Lung (tissue), 12 donors: ENCODE data around the gene KRT34. TPM values are rescaled to one million over a fixed set of nuclear protein-coding genes. Genes with fewer than 3 reads are reported as not detected.

Experiments used
- ATAC-seq: fragments of 200-7000 bp; cut with Tn5 transposase; one replicate; pipeline ENCODE4 v1.9.1; 2020; ENCODE audit warnings: moderate number of reproducible peaks; ENCODE audit not compliant: insufficient read depth, low FRiP score
- DNase-seq, 3 donors: peaks; one replicate each; pipeline ENCODE4 v3.0.0-alpha.2; 2013 to 2017
- H3K27ac ChIP-seq, 2 donors: one replicate each; pipeline ENCODE4 v1.5.1; 2013; ENCODE audit warnings: mild to moderate bottlenecking in 2 of 2, moderate library complexity in 2 of 2, control low read depth in 1 of 2, inconsistent platforms in 1 of 2, low read depth in 1 of 2, low read length in 1 of 2
- H3K27me3 ChIP-seq, 3 donors: one replicate each; pipeline ENCODE4 v1.5.1; 2013; ENCODE audit warnings: low read length in 2 of 3; ENCODE audit not compliant: control insufficient read depth in 3 of 3, insufficient read depth in 3 of 3
- H3K36me3 ChIP-seq, 4 donors: one replicate each; pipeline ENCODE4 v1.5.1; 2013; ENCODE audit warnings: low read length in 4 of 4, mild to moderate bottlenecking in 1 of 4, moderate library complexity in 1 of 4; ENCODE audit not compliant: control insufficient read depth in 4 of 4, insufficient read depth in 4 of 4
- H3K4me1 ChIP-seq, 5 donors: one replicate each; pipeline ENCODE4 v1.5.1; 2013; ENCODE audit warnings: low read length in 5 of 5, mild to moderate bottlenecking in 2 of 5, moderate library complexity in 1 of 5; ENCODE audit not compliant: control insufficient read depth in 5 of 5, insufficient read depth in 5 of 5
- H3K4me3 ChIP-seq: one replicate; pipeline ENCODE4 v1.5.1; 2013; ENCODE audit warnings: mild to moderate bottlenecking, control low read depth, moderate library complexity
- H3K9ac ChIP-seq, 2 donors: one replicate each; pipeline ENCODE4 v1.5.1; 2013; ENCODE audit warnings: low read length in 2 of 2, control low read depth in 1 of 2; ENCODE audit not compliant: insufficient read depth in 1 of 2
- H3K9me3 ChIP-seq, 4 donors: one replicate each; pipeline ENCODE4 v1.5.1; 2013; ENCODE audit warnings: low read length in 3 of 4, mild to moderate bottlenecking in 1 of 4, moderate library complexity in 1 of 4; ENCODE audit not compliant: control insufficient read depth in 4 of 4, insufficient read depth in 3 of 4
- WGBS, 2 donors: extraction: QIAGEN DNeasy Blood & Tissue Kit; methylation state at CpG; one replicate each; pipeline ENCODE4 v1.1.7; 2013; 5-methylcytosine and 5-hydroxymethylcytosine counted together
- polyA plus RNA-seq, 2 donors: library from polyadenylated mRNA; stranded (reverse); fragments of 200-250 nt; gene quantifications; one replicate each; pipeline ENCODE4 v1.2.1, GENCODE V29; 2013
- total RNA-seq, 2 donors: library from RNA; depleted of rRNA in 1 of 2; stranded (reverse); fragments of >200 nt in 1 of 2; gene quantifications; one replicate each; pipeline ENCODE4 v1.2.1, GENCODE V29; 2014 to 2021
- TF ChIP-seq, protein P1 (sequence below): IDR thresholded peaks from 2 replicates; pipeline ENCODE4 v1.5.1; 2012; ENCODE audit warnings: mild to moderate bottlenecking; ENCODE audit errors: control extremely low read depth, extremely low read depth
- donor health status: control.
- donor health status: control.
- donor health status: Bipolar disorder and iron deficiency.
- donor health status: healthy.
- donor health status: DM: yes; HTN: yes; CAD: no.

The KRT34 gene
- total and polyA plus RNA-seq, 4 donors: not detected

DNA sequence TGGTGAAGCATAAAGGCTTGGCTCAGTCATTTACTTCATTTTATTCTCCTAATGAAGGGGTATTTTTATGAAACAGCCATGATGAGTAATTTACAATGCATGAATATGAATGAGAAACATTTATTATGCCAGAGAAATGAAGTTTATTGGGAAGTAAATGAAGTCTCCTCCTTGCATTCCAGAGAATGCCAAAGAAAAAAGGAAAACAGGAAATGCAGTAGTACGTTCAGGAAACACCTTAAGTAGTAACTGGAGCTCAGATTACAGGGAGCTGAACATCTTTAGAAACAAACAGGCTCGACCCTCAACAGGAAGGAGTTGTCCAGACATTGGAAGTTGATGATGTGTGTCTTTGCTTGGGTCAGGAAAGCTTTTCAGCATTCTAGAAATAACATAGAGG, 4.6 kb downstream of the KRT34 start:
- Histone ChIP-seq H3K4me3 (no peak overlapping the region), H3K4me1 (no peaks in the 10 kb centered on the region), H3K36me3 (no peaks in the 10 kb centered on the region), H3K9me3 (no peaks in the 10 kb centered on the region), H3K27me3 (no peaks in the 10 kb centered on the region), H3K9ac (no peak overlapping the region), H3K27ac (no peak overlapping the region)
- DNase-seq: peak in 1 of 3 donors; percentile 12
- TF ChIP-seq, protein P1, sequence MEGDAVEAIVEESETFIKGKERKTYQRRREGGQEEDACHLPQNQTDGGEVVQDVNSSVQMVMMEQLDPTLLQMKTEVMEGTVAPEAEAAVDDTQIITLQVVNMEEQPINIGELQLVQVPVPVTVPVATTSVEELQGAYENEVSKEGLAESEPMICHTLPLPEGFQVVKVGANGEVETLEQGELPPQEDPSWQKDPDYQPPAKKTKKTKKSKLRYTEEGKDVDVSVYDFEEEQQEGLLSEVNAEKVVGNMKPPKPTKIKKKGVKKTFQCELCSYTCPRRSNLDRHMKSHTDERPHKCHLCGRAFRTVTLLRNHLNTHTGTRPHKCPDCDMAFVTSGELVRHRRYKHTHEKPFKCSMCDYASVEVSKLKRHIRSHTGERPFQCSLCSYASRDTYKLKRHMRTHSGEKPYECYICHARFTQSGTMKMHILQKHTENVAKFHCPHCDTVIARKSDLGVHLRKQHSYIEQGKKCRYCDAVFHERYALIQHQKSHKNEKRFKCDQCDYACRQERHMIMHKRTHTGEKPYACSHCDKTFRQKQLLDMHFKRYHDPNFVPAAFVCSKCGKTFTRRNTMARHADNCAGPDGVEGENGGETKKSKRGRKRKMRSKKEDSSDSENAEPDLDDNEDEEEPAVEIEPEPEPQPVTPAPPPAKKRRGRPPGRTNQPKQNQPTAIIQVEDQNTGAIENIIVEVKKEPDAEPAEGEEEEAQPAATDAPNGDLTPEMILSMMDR: no peak
- WGBS, 2 donors: 9 to 13% methylated on average over 2 of the region's 2 CpGs
- no peak for ATAC-seq

DNA sequence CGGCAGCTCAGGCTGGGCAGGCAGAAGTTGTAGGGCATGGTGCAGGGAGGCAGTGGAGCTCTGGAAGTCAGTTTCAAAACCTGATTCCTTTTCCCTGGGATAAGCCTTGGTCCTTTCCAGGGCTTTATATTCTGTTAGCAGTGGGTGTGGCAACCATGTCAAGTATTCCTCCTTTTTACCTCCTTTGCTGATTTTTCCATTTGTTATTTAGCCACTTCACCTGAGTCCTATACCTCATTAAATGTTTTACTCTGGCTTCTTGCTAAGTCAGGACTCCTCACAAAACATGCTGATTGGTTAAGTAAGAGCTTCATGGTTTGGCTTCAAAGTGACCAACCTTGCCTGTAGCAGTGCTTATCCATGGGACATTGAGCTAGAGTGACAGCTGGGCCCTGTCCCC, 12.4 kb downstream of the KRT34 start, which contains the start of gene KRT33B:
Gene KRT33B (minus strand): TSS at position 101 of the 400 bp plus-strand sequence. CDS start 63 bp downstream, at position 38.
- no peaks in the 10 kb centered on the region for H3K36me3 ChIP-seq
- DNase-seq: no peak
- H3K4me3 ChIP-seq: no peak within 1 kb of the TSS
- no peaks in the 10 kb centered on the region for H3K9me3 ChIP-seq
- no peak within 1 kb of the TSS for H3K27ac ChIP-seq
- no peaks in the 10 kb centered on the region for H3K4me1 ChIP-seq
- TF ChIP-seq, protein P1: no peak
- no peak for ATAC-seq
- 100% methylated on average over 1 of the region's 1 CpG for WGBS, 2 donors
- no peak within 1 kb of the TSS for H3K9ac ChIP-seq
- H3K27me3 ChIP-seq: no peaks in the 10 kb centered on the region

DNA sequence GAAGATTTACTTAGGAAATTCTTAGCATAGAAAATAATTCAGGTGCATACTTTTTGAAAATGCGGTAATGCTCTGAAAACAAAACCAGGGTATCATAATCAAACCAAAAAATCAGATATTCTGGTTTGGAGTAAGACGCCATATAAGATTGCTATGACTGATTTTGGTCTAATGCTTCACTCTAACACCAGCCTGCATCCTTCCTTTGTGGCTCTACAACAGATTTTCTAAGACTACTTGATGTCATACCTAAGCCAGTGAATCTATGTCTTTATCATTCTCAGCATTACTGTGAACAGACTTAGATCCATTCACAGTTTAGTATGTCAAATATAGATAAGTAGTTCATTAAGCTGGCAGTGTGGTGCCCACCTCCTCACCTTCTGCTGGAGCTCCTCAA, 13.1 kb downstream of the KRT34 start:
- Histone ChIP-seq H3K4me3 (no peak overlapping the region), H3K27ac (no peak overlapping the region), H3K27me3 (no peaks in the 10 kb centered on the region), H3K4me1 (no peaks in the 10 kb centered on the region), H3K9ac (no peak overlapping the region), H3K9me3 (no peaks in the 10 kb centered on the region), H3K36me3 (no peaks in the 10 kb centered on the region)
- DNase-seq: no peak
- no peak for ATAC-seq
- TF ChIP-seq, protein P1: no peak
- WGBS, 2 donors: 96 to 98% methylated on average over 2 of the region's 2 CpGs

DNA sequence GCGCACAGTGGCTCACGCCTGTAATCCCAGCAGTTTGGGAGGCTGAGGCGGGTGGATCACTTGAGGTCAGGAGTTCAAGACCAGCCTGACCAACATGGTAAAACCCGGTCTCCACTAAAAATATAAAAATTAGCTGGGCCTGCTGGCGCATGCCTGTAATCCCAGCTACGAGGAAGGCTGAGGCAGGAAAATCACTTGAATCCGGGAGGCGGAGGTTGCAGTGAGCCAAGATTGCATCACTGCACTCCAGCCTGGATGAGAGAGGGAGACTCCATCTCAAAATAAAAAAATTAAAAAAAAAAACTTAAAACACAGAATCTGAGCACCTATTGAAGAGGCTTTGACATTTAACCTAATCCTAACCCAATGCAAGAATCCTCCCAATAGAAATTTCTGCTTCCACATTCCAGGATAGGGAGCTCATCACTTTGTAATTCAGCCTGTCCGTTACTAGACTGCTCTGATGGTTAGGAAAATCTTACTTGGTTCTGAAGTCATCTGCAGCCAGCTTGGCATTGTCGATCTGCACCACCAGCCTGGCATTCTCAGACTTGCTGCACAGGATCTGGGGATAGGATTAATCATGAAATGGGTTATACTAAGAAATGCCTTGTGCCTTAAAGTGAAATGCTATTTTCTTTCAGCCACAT, 14.6 kb downstream of the KRT34 start:
- Histone ChIP-seq H3K27ac (no peak overlapping the region), H3K9me3 (no peaks in the 10 kb centered on the region), H3K27me3 (no peaks in the 10 kb centered on the region), H3K4me3 (no peak overlapping the region), H3K9ac (no peak overlapping the region), H3K4me1 (no peaks in the 10 kb centered on the region), H3K36me3 (no peaks in the 10 kb centered on the region)
- DNase-seq: no peak
- no peak for ATAC-seq
- WGBS, 2 donors: 79 to 83% methylated on average over 10 of the region's 10 CpGs
- TF ChIP-seq, protein P1: no peak
